Measurements from ENCODE around the gene BTRC.
A peak's percentile ranks its signal among the peaks of the same experiment; 100 is the strongest.

Gene BTRC

GRCh38 chr10:101568054-101568745 is 214.2 kb downstream of the BTRC start:
- DNase-seq, result no peak
- ATAC-seq, result no peak

GRCh38 chr10:101569323-101569621 is 215.3 kb downstream of the BTRC start:
- ATAC-seq, result no peak

GRCh38 chr10:101569622-101570427 is 215.9 kb downstream of the BTRC start:
- DNase-seq (peak; percentile 88), ATAC-seq (peak; percentile 72)

More at GRCh38 chr10:101569323-101569621, 215.3 kb downstream of the BTRC start:
- no peak for DNase-seq

DNA sequence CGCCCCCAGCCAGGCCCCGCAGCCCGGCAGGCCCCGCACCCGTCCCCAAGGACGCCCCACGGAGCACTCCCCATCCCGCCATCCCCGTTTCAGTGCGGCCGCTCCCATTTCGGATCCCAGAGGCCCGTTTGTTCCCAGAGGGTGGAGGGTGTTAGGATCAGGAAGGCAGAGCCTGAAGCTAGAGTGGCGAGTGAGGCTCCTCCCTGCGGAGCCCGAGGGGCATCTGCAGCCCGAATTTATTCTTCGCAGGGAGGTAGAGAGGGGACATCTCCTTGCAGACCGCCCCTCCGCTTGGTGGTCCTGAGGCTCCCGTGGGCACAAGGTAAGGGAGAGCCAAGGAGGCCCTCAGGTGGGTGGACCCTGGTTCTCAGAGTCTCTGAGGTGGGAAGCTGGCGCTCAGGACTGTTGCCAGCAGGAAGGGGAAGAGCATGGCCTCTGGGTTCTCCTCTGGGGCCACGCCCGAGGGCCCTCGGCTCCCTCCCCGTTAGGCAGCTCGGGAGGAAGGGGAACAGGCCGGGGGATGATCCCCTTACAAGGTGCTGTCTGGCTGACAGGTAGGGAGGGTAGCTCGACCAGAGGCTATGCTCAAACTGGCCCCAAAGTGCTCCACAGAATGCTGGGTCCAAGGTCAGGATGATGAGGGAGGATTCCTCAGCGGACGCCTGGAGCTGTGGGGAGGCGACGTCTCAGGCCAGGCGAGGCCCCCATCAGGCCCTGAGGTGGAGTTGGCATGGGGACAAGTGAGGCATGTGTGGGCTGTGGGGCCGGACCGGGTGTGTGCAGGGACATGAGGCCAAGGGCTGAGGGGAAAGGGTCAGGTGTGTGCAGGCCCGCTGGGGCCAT is 216.7 kb downstream of the BTRC start:
- DNase-seq (no peak), ATAC-seq (no peak)

DNA sequence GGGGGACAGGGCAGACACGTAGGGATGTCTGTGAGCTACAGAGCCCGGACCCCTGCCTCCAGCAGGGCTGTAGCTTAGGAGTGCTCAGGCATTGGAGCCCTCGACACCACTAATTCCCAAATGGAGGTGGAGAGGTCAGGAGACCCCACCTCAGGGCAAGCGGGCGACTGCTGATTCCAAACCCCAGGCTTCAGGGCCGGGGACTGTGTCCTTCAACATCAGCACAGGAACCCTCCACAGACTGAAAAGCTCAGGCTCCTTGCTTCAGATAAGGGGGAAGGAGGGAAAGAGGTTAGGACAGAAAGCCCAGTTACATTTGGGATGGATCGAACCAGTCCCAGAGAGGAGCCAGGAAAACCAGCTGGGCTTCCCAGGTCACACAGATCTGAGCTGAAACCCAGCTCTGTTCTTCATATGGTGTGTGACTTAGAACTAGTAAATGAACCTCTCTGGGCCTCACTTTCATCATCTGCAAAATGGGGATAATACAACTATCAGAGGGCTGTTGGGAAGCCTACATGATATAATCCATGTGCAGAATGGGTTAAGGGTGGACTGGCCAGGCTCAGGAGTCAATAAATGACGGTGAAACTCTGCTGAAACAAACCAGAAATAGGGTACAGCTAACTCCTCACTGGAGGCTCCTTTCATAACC is 217.4 kb downstream of the BTRC start:
- ATAC-seq, result no peak

DNA sequence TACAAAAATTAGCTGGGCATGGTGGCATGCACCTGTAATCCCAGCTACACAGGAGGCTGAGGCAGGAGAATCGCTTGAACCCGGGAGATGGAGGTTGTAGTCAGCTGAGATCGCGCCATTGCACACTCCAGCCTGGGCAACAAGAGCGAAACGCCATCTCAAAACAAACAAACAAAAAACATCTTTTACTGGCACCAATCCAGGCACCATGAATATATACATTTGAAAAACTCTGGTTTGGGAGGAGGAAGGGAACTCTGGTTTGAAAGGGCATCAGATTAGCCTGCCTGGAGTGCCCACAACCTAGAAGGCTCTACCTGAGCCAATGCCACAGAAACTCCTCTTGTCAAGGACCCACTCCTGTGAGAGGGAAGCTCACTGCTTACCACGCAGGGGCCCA is 218.2 kb downstream of the BTRC start:
- DNase-seq (no peak), ATAC-seq (no peak)

More for the DNA sequence above, 217.4 kb downstream of the BTRC start:
- DNase-seq, result no peak

- ATAC-seq (no peak), DNase-seq (no peak)
These were observed 218.8 kb downstream of the BTRC start for GRCh38 chr10:101572785-101573184.

DNA sequence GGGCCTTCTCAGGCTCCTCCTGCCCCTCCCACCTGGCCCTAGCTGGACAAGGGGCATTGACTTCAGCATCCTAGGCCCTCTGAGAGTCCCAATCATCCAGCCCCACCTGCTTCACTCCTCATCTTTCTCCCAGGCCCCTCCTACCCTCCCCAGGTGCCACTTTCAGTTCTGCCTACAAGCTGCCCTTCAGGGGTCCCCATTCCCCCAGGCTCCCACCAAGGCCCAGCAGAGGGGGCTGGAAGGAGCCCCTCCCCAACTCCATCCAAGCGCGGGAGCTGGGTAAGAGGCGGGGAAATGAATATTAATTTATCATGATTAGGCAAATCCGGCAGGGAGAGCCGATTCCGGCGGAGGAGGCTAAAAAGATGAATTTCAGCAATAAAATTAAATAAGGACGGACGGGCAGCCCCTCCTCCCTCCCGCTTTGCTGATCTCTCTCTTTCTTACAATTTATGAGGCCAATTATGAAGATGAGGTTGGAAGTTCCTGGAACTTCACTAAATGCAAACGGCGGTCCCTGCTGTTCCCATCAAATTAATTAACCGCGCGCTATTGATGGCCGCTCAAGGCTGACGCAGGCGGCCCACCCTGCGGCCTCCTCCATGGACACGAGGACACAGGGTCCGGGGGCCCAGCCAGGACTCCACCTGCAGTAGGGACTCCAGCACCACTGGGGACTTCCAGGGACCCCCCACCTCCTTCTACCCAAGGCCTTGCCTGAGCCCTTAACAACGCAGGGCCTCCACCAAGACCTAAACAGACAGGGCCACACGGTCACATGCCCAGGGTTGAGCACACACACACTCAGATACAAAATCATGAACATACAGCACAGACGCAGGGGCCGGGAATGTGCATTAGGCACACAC is 220.2 kb downstream of the BTRC start:
- DNase-seq, result no peak
- ATAC-seq, result no peak

GRCh38 chr10:101575091-101575490 is 221.1 kb downstream of the BTRC start:
- ATAC-seq, result no peak

DNA sequence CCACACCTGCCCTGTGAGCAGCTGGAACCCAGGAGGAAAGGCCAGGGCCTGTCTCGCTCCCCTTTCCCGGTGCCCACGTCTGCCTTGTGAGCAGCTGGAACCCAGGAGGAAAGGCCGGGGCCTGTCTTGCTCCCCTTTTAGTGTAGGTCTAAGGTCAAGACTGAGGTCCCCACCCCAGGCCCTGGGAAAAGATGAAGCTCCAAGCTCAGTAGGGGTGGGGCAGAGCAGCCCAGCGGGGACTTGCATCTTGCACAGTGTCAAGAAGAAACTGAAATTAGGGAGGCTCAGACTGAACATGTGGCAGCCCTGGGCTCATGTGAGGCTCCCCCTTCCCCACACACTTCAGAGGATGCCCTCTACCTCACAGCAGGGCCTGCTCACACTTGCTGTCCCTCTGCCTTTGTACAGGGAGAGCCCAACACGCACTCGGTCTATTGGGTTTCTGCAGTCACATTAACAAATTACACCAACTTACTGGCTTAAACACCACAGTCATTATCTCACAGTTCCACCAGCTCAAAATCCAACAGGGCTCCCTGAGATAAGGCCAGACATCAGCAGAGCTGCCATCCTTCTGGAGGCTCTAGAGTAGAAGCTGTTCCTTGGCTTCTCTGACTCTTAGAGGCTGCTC is 221.7 kb downstream of the BTRC start:
- ATAC-seq (no peak), DNase-seq (no peak)

More at GRCh38 chr10:101575091-101575490, 221.1 kb downstream of the BTRC start:
- DNase-seq, result no peak

DNA sequence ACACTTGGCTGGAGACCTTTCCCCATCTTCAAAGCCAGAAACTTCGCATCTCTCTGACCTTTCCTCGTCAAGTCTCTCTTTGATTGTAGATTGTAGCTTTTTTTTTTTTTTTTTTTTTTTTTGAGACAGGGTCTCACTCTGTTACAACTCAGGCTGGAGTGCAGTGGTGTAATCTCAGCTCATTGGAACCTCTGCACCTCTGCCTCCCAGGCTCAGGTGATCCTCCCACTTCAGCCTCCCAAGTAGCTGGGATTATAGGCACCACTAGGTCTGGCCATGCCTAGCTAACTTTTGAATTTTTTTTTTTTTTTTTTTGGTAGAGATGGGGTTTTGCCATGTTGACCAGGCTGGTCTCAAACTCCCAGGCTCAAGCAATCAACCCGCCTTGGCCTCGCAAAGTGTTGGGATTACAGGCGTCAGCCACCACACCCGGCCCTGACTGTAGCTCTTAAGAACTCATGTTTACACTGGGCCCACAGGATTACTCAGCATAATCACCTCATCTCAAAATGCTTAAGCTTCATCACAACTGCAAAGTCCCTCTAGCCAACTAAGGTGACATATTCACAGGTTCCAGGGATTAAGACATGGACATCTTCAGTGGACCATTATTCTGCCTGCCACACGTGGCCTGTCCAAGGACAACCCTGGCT is 222.4 kb downstream of the BTRC start:
- DNase-seq (no peak), ATAC-seq (no peak)

- DNase-seq (no peak), ATAC-seq (no peak)
These were observed 223.3 kb downstream of the BTRC start for GRCh38 chr10:101577121-101577871.

DNA sequence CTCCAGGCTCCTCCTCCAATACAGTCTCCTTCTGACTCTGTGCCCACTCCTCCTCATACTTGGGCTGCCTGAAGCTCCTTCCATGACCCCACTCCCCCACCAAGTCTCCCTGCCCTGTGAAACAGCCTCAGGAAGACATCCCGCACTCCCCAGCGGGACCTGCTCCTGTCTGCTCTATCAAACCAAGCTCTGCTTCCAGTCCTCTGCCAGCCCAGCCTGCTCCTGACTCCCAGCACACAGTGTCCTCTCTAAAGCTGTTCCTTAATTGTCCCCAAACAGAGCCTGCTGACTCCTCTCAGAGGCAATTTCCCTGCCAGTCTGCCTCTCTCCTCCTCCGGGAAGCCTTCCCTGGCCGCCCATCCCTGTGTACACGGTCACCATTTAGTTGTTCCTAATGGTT is 224.2 kb downstream of the BTRC start:
- DNase-seq (no peak), ATAC-seq (no peak)

- ATAC-seq, result no peak
- no peak for DNase-seq
These were observed 225.0 kb downstream of the BTRC start for GRCh38 chr10:101578803-101579515.

- ATAC-seq (no peak), DNase-seq (no peak)
These were observed 225.5 kb downstream of the BTRC start for GRCh38 chr10:101579516-101579870.

GRCh38 chr10:101580486-101581399 is 226.8 kb downstream of the BTRC start:
- ATAC-seq (no peak), DNase-seq (no peak)

DNA sequence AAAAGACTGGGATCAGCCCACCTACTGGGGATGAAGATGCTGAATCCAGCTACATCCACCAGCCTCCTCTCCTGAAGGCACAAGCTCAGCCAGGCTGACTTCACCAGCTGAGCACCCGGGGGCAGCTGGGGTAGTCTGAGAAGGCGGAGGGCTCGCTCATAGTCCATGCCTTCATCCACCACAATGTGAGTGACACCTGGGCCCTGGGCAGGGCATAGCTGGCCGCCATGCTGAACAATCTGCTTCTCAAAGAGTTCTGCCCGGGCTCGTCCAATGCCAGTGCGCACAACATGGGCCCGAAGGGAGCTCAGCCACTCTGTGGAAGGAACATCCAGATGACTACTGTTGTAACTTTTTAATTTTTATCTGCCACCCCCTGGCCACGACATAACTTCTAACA is 231.9 kb downstream of the BTRC start:
- DNase-seq (no peak), ATAC-seq (no peak)

All from stimulated activated naive CD8-positive, alpha-beta T cell treated with anti-CD3 and anti-CD28 coated beads, Interleukin-15, Interleukin-2, amounts not matched to agents 100 U/mL and 50 U/mL, for 24 hours (primary cell).